ENCODE results near the gene IGSF5. TPM values are rescaled to one million over a fixed set of nuclear protein-coding genes. Genes with fewer than 3 reads are reported as not detected.

The IGSF5 gene
- total RNA-seq, 4 donors from 2014 or later: 0.50 to 1.9 TPM; not detected in 2

GRCh38 chr21:39750670-39751069 lies 5.7 kb downstream of the IGSF5 start:
- Histone ChIP-seq H3K4me1 (no peaks in the 10 kb centered on the region), H3K27ac (no peak overlapping the region), H3K36me3 (no peaks in the 10 kb centered on the region), H3K27me3 (no peaks in the 10 kb centered on the region), H3K9me3 (peaks cover 0 to 9% (median 0%) of the 10 kb centered on the region in 3 donors), H3K4me3 (no peak overlapping the region)
- WGBS, 2 donors (ENCODE audit: low coverage in 1 of 2): 53% methylated on average over 8 of the region's 8 CpGs; no CpG with 5 or more reads in 1 of the 2 donors
- TF ChIP-seq POLR2AphosphoS5 (IDR thresholded peaks at IDR 0.05): no peak
- TF ChIP-seq POLR2A (IDR thresholded peaks at IDR 0.05): no peak
- ATAC-seq: no peak

GRCh38 chr21:39754811-39755210 lies 9.8 kb downstream of the IGSF5 start:
- no peak for ATAC-seq
- Histone ChIP-seq H3K4me1 (no peaks in the 10 kb centered on the region), H3K27me3 (no peaks in the 10 kb centered on the region), H3K4me3 (no peak overlapping the region), H3K27ac (no peak overlapping the region), H3K36me3 (no peaks in the 10 kb centered on the region), H3K9me3 (peaks cover 0 to 9% (median 0%) of the 10 kb centered on the region in 3 donors)
- TF ChIP-seq CTCF (IDR thresholded peaks at IDR 0.05) (no peak), POLR2AphosphoS5 (IDR thresholded peaks at IDR 0.05) (no peak), POLR2A (IDR thresholded peaks at IDR 0.05) (no peak), EP300 (IDR thresholded peaks at IDR 0.05) (no peak)
- WGBS, 2 donors (ENCODE audit: low coverage in 1 of 2): 50 to 63% methylated on average over 2 to 3 of the region's 3 CpGs

GRCh38 chr21:39756285-39756684 lies 11.3 kb downstream of the IGSF5 start:
- no peak overlapping the region for H3K27ac ChIP-seq
- no peaks in the 10 kb centered on the region for H3K27me3 ChIP-seq
- ATAC-seq: no peak
- H3K4me1 ChIP-seq: no peaks in the 10 kb centered on the region
- 71 to 86% methylated on average over 3 to 8 of the region's 8 CpGs for WGBS, 2 donors (ENCODE audit: low coverage in 1 of 2)
- TF ChIP-seq EP300 (IDR thresholded peaks at IDR 0.05) (no peak), POLR2AphosphoS5 (IDR thresholded peaks at IDR 0.05) (no peak), CTCF (IDR thresholded peaks at IDR 0.05) (no peak), POLR2A (IDR thresholded peaks at IDR 0.05) (no peak)
- H3K36me3 ChIP-seq: no peaks in the 10 kb centered on the region
- H3K9me3 ChIP-seq: peaks cover 0 to 9% (median 0%) of the 10 kb centered on the region in 3 donors
- H3K4me3 ChIP-seq: no peak overlapping the region

GRCh38 chr21:39763272-39763970 lies 18.4 kb downstream of the IGSF5 start:
- TF ChIP-seq CTCF (IDR thresholded peaks at IDR 0.05) (no peak), POLR2A (IDR thresholded peaks at IDR 0.05) (no peak), EP300 (IDR thresholded peaks at IDR 0.05) (no peak), POLR2AphosphoS5 (IDR thresholded peaks at IDR 0.05) (no peak)
- Histone ChIP-seq H3K4me3 (no peak overlapping the region), H3K9me3 (no peaks in the 10 kb centered on the region), H3K27me3 (no peaks in the 10 kb centered on the region), H3K36me3 (no peaks in the 10 kb centered on the region), H3K4me1 (no peaks in the 10 kb centered on the region), H3K27ac (no peak overlapping the region)
- 79 to 86% methylated on average over 2 to 4 of the region's 12 CpGs for WGBS, 2 donors (ENCODE audit: low coverage in 1 of 2)
- ATAC-seq: no peak

GRCh38 chr21:39774227-39774626 lies 29.2 kb downstream of the IGSF5 start:
- H3K4me3 ChIP-seq: no peak overlapping the region
- no peak for ATAC-seq
- H3K27ac ChIP-seq: no peak overlapping the region
- TF ChIP-seq POLR2AphosphoS5 (IDR thresholded peaks at IDR 0.05) (no peak), POLR2A (IDR thresholded peaks at IDR 0.05) (no peak), CTCF (IDR thresholded peaks at IDR 0.05) (no peak), EP300 (IDR thresholded peaks at IDR 0.05) (no peak)
- 50 to 62% methylated on average over 4 to 6 of the region's 6 CpGs for WGBS, 2 donors (ENCODE audit: low coverage in 1 of 2)
- H3K27me3 ChIP-seq: no peaks in the 10 kb centered on the region
- H3K36me3 ChIP-seq: no peaks in the 10 kb centered on the region
- no peaks in the 10 kb centered on the region for H3K4me1 ChIP-seq
- no peaks in the 10 kb centered on the region for H3K9me3 ChIP-seq
